Right lobe of liver (tissue), 4 donors: Measurements from ENCODE around the gene RBX1.

ENCODE experiments used
- POLR2A ChIP-seq: fragments of 450-650 bp; IDR thresholded peaks from one replicate; pipeline ENCODE4 v1.6.1; 2017; ENCODE audit warnings: antibody characterized with exemption, mild to moderate bottlenecking
- TF ChIP-seq, protein P1 (sequence below), 4 donors: fragments of 200-600 bp in 3 of 4; fragments of 450-650 bp in 1 of 4; IDR thresholded peaks; one replicate each; pipeline versions ENCODE4 v1.5.1 to v1.8.0; 2016 to 2022; ENCODE audit warnings: antibody characterized with exemption in 4 of 4, mild to moderate bottlenecking in 2 of 4
- donor health status: DM: no; HTN: no; CAD: no.
- donor health status: DM: no; HTN: no; CAD: no.
- donor health status: DM: no; HTN: yes; CAD: no.

DNA sequence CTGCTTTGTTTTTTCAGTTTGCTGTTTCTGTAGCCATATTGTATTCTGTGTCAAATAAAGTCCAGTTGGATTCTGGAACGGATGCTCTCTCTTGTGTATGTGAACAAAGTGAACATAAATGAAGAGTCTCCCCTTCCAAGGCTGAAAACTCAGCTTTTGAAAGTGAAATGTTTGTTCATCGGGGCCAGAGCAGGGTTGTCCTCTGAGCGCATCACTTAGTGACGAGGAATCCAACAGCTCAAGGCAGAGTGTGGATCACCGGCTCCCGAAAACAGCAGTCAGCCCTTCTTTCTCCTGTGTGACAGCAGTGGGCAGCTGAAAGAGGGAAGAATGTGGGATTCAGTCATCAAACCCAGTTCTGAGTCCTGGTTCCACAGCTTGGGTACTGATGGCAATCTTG, 21.4 kb downstream of the RBX1 start:
- TF ChIP-seq, protein P1, sequence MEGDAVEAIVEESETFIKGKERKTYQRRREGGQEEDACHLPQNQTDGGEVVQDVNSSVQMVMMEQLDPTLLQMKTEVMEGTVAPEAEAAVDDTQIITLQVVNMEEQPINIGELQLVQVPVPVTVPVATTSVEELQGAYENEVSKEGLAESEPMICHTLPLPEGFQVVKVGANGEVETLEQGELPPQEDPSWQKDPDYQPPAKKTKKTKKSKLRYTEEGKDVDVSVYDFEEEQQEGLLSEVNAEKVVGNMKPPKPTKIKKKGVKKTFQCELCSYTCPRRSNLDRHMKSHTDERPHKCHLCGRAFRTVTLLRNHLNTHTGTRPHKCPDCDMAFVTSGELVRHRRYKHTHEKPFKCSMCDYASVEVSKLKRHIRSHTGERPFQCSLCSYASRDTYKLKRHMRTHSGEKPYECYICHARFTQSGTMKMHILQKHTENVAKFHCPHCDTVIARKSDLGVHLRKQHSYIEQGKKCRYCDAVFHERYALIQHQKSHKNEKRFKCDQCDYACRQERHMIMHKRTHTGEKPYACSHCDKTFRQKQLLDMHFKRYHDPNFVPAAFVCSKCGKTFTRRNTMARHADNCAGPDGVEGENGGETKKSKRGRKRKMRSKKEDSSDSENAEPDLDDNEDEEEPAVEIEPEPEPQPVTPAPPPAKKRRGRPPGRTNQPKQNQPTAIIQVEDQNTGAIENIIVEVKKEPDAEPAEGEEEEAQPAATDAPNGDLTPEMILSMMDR (IDR thresholded peaks at IDR 0.05), result no peak
- no peak for TF ChIP-seq POLR2A
